GM23338 (cell line): ENCODE results near the gene MT2A. TPM values are rescaled to one million over a fixed set of nuclear protein-coding genes. Genes with fewer than 3 reads are reported as not detected.

Experiments
- ATAC-seq: fragments of 200-7000 bp; cut with Tn5 transposase; 3 replicates; pipeline ENCODE4 v1.9.1; 2020
- DNase-seq: peaks from one replicate; pipeline ENCODE4 v3.0.0-alpha.2; 2015; ENCODE audit warnings: low spot score
- H2AFZ ChIP-seq: fragments of 200-600 bp; sonication (generic); 2 replicates; pipeline ENCODE4 v1.8.0; 2016; ENCODE audit warnings: antibody characterized with exemption, mild to moderate bottlenecking, moderate library complexity
- H3F3A ChIP-seq: fragments of 200-600 bp; sonication (generic); replicated peaks from 2 replicates; pipeline ENCODE4 v1.8.0; 2017; ENCODE audit warnings: antibody characterized with exemption, mixed run types, low read depth
- H3K27ac ChIP-seq: fragments of 200-600 bp; sonication (generic); 2 replicates; pipeline ENCODE4 v1.6.1; 2016; ENCODE audit warnings: low read depth
- H3K27me3 ChIP-seq: fragments of 200-600 bp; sonication (generic); 2 replicates; pipeline ENCODE4 v1.8.0; 2016; ENCODE audit warnings: mild to moderate bottlenecking, mixed run types, moderate library complexity; ENCODE audit not compliant: insufficient read depth
- H3K36me3 ChIP-seq: fragments of 200-600 bp; sonication (generic); 2 replicates; pipeline ENCODE4 v1.8.0; 2016; ENCODE audit warnings: mild to moderate bottlenecking; ENCODE audit not compliant: insufficient read depth
- H3K4me1 ChIP-seq: fragments of 200-600 bp; sonication (generic); 2 replicates; pipeline ENCODE4 v1.8.0; 2016; ENCODE audit warnings: mild to moderate bottlenecking, moderate library complexity; ENCODE audit not compliant: insufficient read depth
- H3K4me2 ChIP-seq: fragments of 200-600 bp; sonication (generic); 2 replicates; pipeline ENCODE4 v1.7.1; 2017; ENCODE audit warnings: mixed run types
- H3K4me3 ChIP-seq: fragments of 200-600 bp; sonication (generic); 2 replicates; pipeline ENCODE4 v1.6.1; 2016; ENCODE audit warnings: mixed run types
- H3K79me2 ChIP-seq: fragments of 200-600 bp; sonication (generic); replicated peaks from 2 replicates; pipeline ENCODE4 v1.8.0; 2017; ENCODE audit warnings: mild to moderate bottlenecking; ENCODE audit not compliant: insufficient read depth
- H3K9me2 ChIP-seq: fragments of 200-600 bp; sonication (generic); 2 replicates; pipeline ENCODE4 v1.8.0; 2017; ENCODE audit not compliant: insufficient read depth
- H4K20me1 ChIP-seq: fragments of 200-600 bp; sonication (generic); replicated peaks from 2 replicates; pipeline ENCODE4 v1.8.0; 2017; ENCODE audit warnings: mild to moderate bottlenecking; ENCODE audit not compliant: insufficient read depth
- H3K27ac Mint-ChIP-seq: 2 replicates; pipeline ENCODE4 v1.8.0; 2020; ENCODE audit warnings: inconsistent platforms, mild to moderate bottlenecking, moderate library complexity, mixed read lengths
- H3K27me3 Mint-ChIP-seq: 3 replicates; pipeline ENCODE4 v1.8.0; 2022; ENCODE audit warnings: low read depth, mild to moderate bottlenecking, moderate library complexity, mixed read lengths, inconsistent platforms; ENCODE audit not compliant: insufficient read depth, poor library complexity
- H3K36me3 Mint-ChIP-seq: 3 replicates; pipeline ENCODE4 v1.8.0; 2021; ENCODE audit warnings: low read depth, mild to moderate bottlenecking, inconsistent platforms, moderate library complexity, mixed read lengths
- H3K4me1 Mint-ChIP-seq: 3 replicates; pipeline ENCODE4 v1.8.0; 2020; ENCODE audit warnings: mild to moderate bottlenecking, inconsistent platforms, mixed read lengths
- H3K4me3 Mint-ChIP-seq: 3 replicates; pipeline ENCODE4 v1.8.0; 2021; ENCODE audit warnings: moderate library complexity, mild to moderate bottlenecking, inconsistent platforms, mixed read lengths
- H3K9me3 Mint-ChIP-seq: 3 replicates; pipeline ENCODE4 v1.8.0; 2020; ENCODE audit warnings: moderate library complexity, mild to moderate bottlenecking, inconsistent platforms, mixed read lengths
- CREB1 ChIP-seq: fragments of 250-450 bp; sonication (Bioruptor Pico); IDR thresholded peaks from 2 replicates; pipeline ENCODE4 v1.5.0; 2020; ENCODE audit warnings: low read depth, mild to moderate bottlenecking, moderate library complexity
- CTCF ChIP-seq, 2 experiments: fragments of 200-600 bp in 1 of 2; sonication (generic) in 1 of 2; conservative IDR thresholded peaks; 2 replicates each; pipeline versions ENCODE4 v1.5.1 to v1.6.1; 2016 to 2017; ENCODE audit warnings: antibody characterized with exemption in 2 of 2, low read depth in 2 of 2, mild to moderate bottlenecking in 2 of 2, moderate library complexity in 1 of 2
- ETS1 ChIP-seq: IDR thresholded peaks from 2 replicates; pipeline ENCODE4 v1.6.1; 2016; ENCODE audit warnings: antibody characterized with exemption
- EZH2 ChIP-seq: fragments of 200-600 bp; sonication (generic); IDR thresholded peaks from one replicate; pipeline ENCODE4 v1.8.0; 2017; ENCODE audit warnings: antibody characterized with exemption, mild to moderate bottlenecking, low read depth; ENCODE audit not compliant: unreplicated experiment
- EZH2phosphoT487 ChIP-seq: fragments of 200-600 bp; sonication (generic); IDR thresholded peaks from one replicate; pipeline ENCODE4 v1.8.1; 2018; ENCODE audit warnings: antibody characterized with exemption; ENCODE audit not compliant: unreplicated experiment
- JUNB ChIP-seq: IDR thresholded peaks from one replicate; pipeline ENCODE4 v1.6.1; 2016; ENCODE audit warnings: antibody characterized with exemption; ENCODE audit not compliant: unreplicated experiment
- NANOG ChIP-seq: IDR thresholded peaks from 2 replicates; pipeline ENCODE4 v1.6.1; 2016; ENCODE audit warnings: antibody characterized with exemption, borderline replicate concordance
- REST ChIP-seq: IDR thresholded peaks from one replicate; pipeline ENCODE4 v1.6.1; 2018; ENCODE audit warnings: antibody characterized with exemption; ENCODE audit not compliant: unreplicated experiment
- ZNF114 ChIP-seq: fragments of 250-450 bp; sonication (Bioruptor Pico); IDR thresholded peaks from 2 replicates; pipeline ENCODE4 v1.5.0; 2020; ENCODE audit warnings: mild to moderate bottlenecking, moderate library complexity
- ZNF331 ChIP-seq: fragments of 250-450 bp; sonication (Bioruptor Pico); IDR thresholded peaks from 2 replicates; pipeline ENCODE4 v1.5.0; 2020; ENCODE audit warnings: low read depth, mild to moderate bottlenecking, moderate library complexity
- polyA plus RNA-seq: library from polyadenylated mRNA; unstranded; fragments of >200 nt; fragmentation: Nextera tagmentation; extraction: Ambion mirVana; gene quantifications from 2 replicates; pipeline ENCODE4 v1.2.1, GENCODE V29; 2016
- total RNA-seq: library from RNA; depleted of rRNA; stranded (reverse); fragments of >200 nt; shearing (Covaris generic); gene quantifications from 2 replicates; pipeline ENCODE4 v1.2.3, GENCODE V29; 2014

Gene MT2A
- total and polyA plus RNA-seq, 2 experiments from 2014 or later, result 13.9 to 243 TPM

- Mint-ChIP-seq H3K4me1 (peaks cover 34% of the 10 kb centered on the region), H3K4me3 (peak overlapping the region; percentile 89), H3K27ac (no peak overlapping the region), H3K36me3 (peaks cover 9% of the 10 kb centered on the region; the same call in 2 of the 3 replicates), H3K27me3 (peaks cover 43% of the 10 kb centered on the region), H3K9me3 (no peaks in the 10 kb centered on the region)
- Histone ChIP-seq H3K27me3 (peaks cover 81% of the 10 kb centered on the region), H3K27ac (no peak overlapping the region), H3K36me3 (no peaks in the 10 kb centered on the region), H3K4me1 (peaks cover 27% of the 10 kb centered on the region), H4K20me1 (no peaks in the 10 kb centered on the region), H3K9me2 (no peaks in the 10 kb centered on the region), H3K79me2 (no peaks in the 10 kb centered on the region), H3K4me2 (peak overlapping the region; percentile 74), H3F3A (peaks cover 14% of the 10 kb centered on the region; the same call in 1 of the 2 replicates), H2AFZ (peak overlapping the region; percentile 80), H3K4me3 (peak overlapping the region; percentile 51)
- ATAC-seq (peak; percentile 11), DNase-seq (no peak)
- TF ChIP-seq EZH2, result peak; percentile 58
- no peak for TF ChIP-seq CREB1 (CRISPR knock-in tag)
Measured at GRCh38 chr16:56608876-56609462, 585 bp downstream of the MT2A start.

- DNase-seq, result no peak
- Mint-ChIP-seq H3K27me3 (peaks cover 46% of the 10 kb centered on the region), H3K27ac (no peak overlapping the region), H3K9me3 (no peaks in the 10 kb centered on the region), H3K4me1 (peaks cover 34% of the 10 kb centered on the region), H3K4me3 (peak overlapping the region; percentile 89), H3K36me3 (peaks cover 9% of the 10 kb centered on the region; the same call in 2 of the 3 replicates)
- Histone ChIP-seq H3K27ac (no peak overlapping the region), H3F3A (peaks cover 14% of the 10 kb centered on the region; the same call in 1 of the 2 replicates), H3K36me3 (no peaks in the 10 kb centered on the region), H4K20me1 (no peaks in the 10 kb centered on the region), H2AFZ (no peak overlapping the region), H3K9me2 (no peaks in the 10 kb centered on the region), H3K4me3 (peak overlapping the region; percentile 51), H3K4me2 (peak overlapping the region; percentile 74), H3K79me2 (no peaks in the 10 kb centered on the region), H3K27me3 (peaks cover 86% of the 10 kb centered on the region), H3K4me1 (peaks cover 28% of the 10 kb centered on the region)
- ATAC-seq, result peak; percentile 3; the same call in 1 of the 3 replicates
- TF ChIP-seq EZH2 (peak; percentile 45), ZNF331 (CRISPR knock-in tag) (no peak), JUNB (no peak)
Measured at GRCh38 chr16:56609463-56609921, 1.1 kb downstream of the MT2A start.

GRCh38 chr16:56610017-56610608 is 1.7 kb downstream of the MT2A start:
- H3K27ac Mint-ChIP-seq, result no peak overlapping the region
- no peak for ATAC-seq

More at GRCh38 chr16:56610017-56610608, 1.7 kb downstream of the MT2A start:
- Histone ChIP-seq H4K20me1 (no peaks in the 10 kb centered on the region), H3K4me2 (peak overlapping the region; percentile 74), H3K9me2 (no peaks in the 10 kb centered on the region), H3K79me2 (no peaks in the 10 kb centered on the region), H3K36me3 (no peaks in the 10 kb centered on the region), H2AFZ (no peak overlapping the region), H3K4me3 (0 out of 2 replicates have a peak overlapping the region, but pooled peaks have one; percentile 19), H3K27me3 (peaks cover 93% of the 10 kb centered on the region), H3K4me1 (peaks cover 28% of the 10 kb centered on the region), H3K27ac (no peak overlapping the region), H3F3A (peaks cover 14% of the 10 kb centered on the region; the same call in 1 of the 2 replicates)
- Mint-ChIP-seq H3K36me3 (peaks cover 9% of the 10 kb centered on the region; the same call in 2 of the 3 replicates), H3K4me1 (peaks cover 34% of the 10 kb centered on the region), H3K9me3 (no peaks in the 10 kb centered on the region), H3K4me3 (peak overlapping the region; percentile 89), H3K27me3 (peaks cover 53% of the 10 kb centered on the region)
- DNase-seq, result no peak
- no peak for TF ChIP-seq NANOG
- TF ChIP-seq CREB1 (CRISPR knock-in tag), result no peak
- no peak for TF ChIP-seq REST
- no peak for TF ChIP-seq EZH2
- no peak for TF ChIP-seq ETS1
- no peak for TF ChIP-seq ZNF114 (CRISPR knock-in tag)
- TF ChIP-seq EZH2phosphoT487, result no peak
- no peak for TF ChIP-seq CTCF (conservative IDR thresholded peaks at IDR 0.05; ENCODE audit: low read depth in 2 of 2)
- no peak for TF ChIP-seq ZNF331 (CRISPR knock-in tag)
- TF ChIP-seq JUNB, result no peak
